ENCODE measurements around the gene KIAA0408.

DNA sequence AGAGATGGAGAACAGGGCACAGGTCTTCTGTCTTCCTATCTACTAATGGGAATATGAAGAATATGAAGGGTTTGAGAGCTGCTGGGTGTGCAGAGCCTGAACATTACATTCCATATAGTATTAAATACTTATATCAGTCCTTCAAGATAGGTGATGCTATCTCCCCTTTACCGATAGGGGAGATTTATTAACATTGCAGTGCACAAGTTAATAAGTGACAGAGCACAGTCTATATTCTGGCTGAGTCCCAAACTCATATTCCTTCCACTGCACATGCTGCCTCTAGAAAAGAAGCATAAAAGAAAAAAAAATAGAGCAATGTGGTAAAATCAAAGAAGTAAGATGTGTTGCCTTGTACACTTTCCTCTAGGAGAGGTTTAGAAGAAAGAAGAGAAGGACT is 18.5 kb upstream of the KIAA0408 start:
- TF ChIP-seq CTCF (conservative IDR thresholded peaks at IDR 0.05; ENCODE audit: low read length) (no peak), EZH2phosphoT487 (IDR thresholded peaks at IDR 0.05; ENCODE audit: borderline replicate concordance, low read depth, low read length) (no peak)

Measured in OCI-LY7 (cell line).